ENCODE data around the gene PTGFR. TPM values are rescaled to one million over a fixed set of nuclear protein-coding genes. Genes with fewer than 3 reads are reported as not detected.

Gene PTGFR
- total RNA-seq, 2 experiments from 2014 or later: not detected

GRCh38 chr1:78464449-78464891, 26.3 kb upstream of the PTGFR start:
- H3K9me3 ChIP-seq (ENCODE audit: low read length): no peaks in the 10 kb centered on the region
- POLR2A ChIA-PET: interaction anchor here (0.6 to 1.4 kb wide), 4 partner anchors 9 to 959 kb away, joined by 3 read pairs; no protein-coding TSS in a partner anchor
- no peaks in the 10 kb centered on the region for H3K9me2 ChIP-seq (ENCODE audit: insufficient read depth, low read length)
- H2AFZ ChIP-seq (ENCODE audit: low read length): no peak overlapping the region
- no peak for DNase-seq (ENCODE audit: low spot score)
- CTCF ChIA-PET (ENCODE audit: unreplicated experiment): no interaction called here
- no peak overlapping the region for H3K4me3 ChIP-seq (ENCODE audit: low read depth, low read length, poor library complexity, severe bottlenecking)
- H3K4me2 ChIP-seq (ENCODE audit: low read length): no peak overlapping the region
- H3K79me2 ChIP-seq (ENCODE audit: insufficient read depth, low read depth, low read length): no peaks in the 10 kb centered on the region
- TF ChIP-seq, protein P1, sequence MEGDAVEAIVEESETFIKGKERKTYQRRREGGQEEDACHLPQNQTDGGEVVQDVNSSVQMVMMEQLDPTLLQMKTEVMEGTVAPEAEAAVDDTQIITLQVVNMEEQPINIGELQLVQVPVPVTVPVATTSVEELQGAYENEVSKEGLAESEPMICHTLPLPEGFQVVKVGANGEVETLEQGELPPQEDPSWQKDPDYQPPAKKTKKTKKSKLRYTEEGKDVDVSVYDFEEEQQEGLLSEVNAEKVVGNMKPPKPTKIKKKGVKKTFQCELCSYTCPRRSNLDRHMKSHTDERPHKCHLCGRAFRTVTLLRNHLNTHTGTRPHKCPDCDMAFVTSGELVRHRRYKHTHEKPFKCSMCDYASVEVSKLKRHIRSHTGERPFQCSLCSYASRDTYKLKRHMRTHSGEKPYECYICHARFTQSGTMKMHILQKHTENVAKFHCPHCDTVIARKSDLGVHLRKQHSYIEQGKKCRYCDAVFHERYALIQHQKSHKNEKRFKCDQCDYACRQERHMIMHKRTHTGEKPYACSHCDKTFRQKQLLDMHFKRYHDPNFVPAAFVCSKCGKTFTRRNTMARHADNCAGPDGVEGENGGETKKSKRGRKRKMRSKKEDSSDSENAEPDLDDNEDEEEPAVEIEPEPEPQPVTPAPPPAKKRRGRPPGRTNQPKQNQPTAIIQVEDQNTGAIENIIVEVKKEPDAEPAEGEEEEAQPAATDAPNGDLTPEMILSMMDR (conservative IDR thresholded peaks at IDR 0.05; ENCODE audit: low read length): no peak
- TF ChIP-seq EZH2phosphoT487 (IDR thresholded peaks at IDR 0.05; ENCODE audit: borderline replicate concordance, low read depth, low read length): no peak
- no peaks in the 10 kb centered on the region for H4K20me1 ChIP-seq (ENCODE audit: insufficient read depth, low read length)
- no TSS peak for BruUV-seq (replicated peaks)
- H3K4me1 ChIP-seq (ENCODE audit: insufficient read depth, low read length, poor library complexity, severe bottlenecking): no peaks in the 10 kb centered on the region
- no peaks in the 10 kb centered on the region for H3K36me3 ChIP-seq (ENCODE audit: insufficient read depth, low read length)
- H3K27ac ChIP-seq (ENCODE audit: low read depth, low read length, poor library complexity, severe bottlenecking): no peak overlapping the region
- intact Hi-C loops (cut with micrococcal nuclease; ENCODE audit: unreplicated experiment): no loop called here

DNA sequence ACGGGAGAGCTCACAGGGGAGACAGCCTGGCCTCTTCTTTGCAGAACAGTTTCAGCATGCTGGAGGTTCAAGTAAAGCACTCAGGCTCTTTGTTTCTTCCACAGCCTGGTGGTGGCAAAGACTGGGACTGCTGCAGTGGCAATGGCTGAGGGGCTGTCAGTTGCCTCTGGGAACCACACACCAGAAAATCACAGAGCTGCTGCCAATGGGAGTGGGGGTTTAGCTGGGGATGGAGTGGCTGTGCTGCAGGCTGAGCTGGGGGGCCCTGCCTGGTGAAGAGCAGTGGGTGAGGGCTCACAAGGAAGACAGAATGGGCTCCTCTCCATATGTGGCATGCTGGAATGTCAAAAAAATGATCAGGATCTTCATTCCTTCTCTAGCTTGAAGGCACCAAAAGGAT, 25.6 kb upstream of the PTGFR start:
- no peak overlapping the region for H3K27ac ChIP-seq (ENCODE audit: low read depth, low read length, poor library complexity, severe bottlenecking)
- no peak for DNase-seq (ENCODE audit: low spot score)
- BruUV-seq (replicated peaks): no TSS peak

DNA sequence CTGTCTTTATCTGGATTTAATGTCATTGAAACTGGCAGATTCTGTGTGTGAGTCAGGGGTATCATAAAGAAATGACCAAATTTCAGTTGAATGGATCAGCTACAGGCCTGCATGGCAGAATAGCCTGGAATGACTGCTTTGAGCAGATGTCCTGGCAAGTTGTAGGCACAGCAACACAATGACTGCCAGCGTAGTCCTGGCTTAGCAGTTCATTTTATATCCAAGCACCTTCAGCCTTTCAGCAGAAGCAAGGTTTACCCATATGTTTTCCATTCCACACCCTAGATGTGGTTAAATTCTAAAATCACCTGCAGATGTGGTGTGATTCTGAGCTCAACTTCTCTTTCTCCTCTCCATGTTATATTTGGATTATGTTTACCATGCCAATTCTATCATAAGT, 22.3 kb upstream of the PTGFR start:
- no peaks in the 10 kb centered on the region for H3K4me1 ChIP-seq (ENCODE audit: insufficient read depth, low read length, poor library complexity, severe bottlenecking)
- no peak for DNase-seq (ENCODE audit: low spot score)
- H3K4me2 ChIP-seq (ENCODE audit: low read length): no peak overlapping the region
- TF ChIP-seq, protein P1 (conservative IDR thresholded peaks at IDR 0.05; ENCODE audit: low read length): no peak
- TF ChIP-seq EZH2phosphoT487 (IDR thresholded peaks at IDR 0.05; ENCODE audit: borderline replicate concordance, low read depth, low read length): no peak
- intact Hi-C loops (cut with micrococcal nuclease; ENCODE audit: unreplicated experiment): no loop called here
- ChIA-PET CTCF (ENCODE audit: unreplicated experiment) (no interaction called here), POLR2A (interaction anchor here (1.8 kb wide), 1 partner anchor 10 kb away, joined by 5 read pairs; no protein-coding TSS in a partner anchor)
- H3K79me2 ChIP-seq (ENCODE audit: insufficient read depth, low read depth, low read length): no peaks in the 10 kb centered on the region
- H3K9me2 ChIP-seq (ENCODE audit: insufficient read depth, low read length): no peaks in the 10 kb centered on the region
- no peaks in the 10 kb centered on the region for H3K9me3 ChIP-seq (ENCODE audit: low read length)
- no peak overlapping the region for H2AFZ ChIP-seq (ENCODE audit: low read length)
- H4K20me1 ChIP-seq (ENCODE audit: insufficient read depth, low read length): no peaks in the 10 kb centered on the region
- no peak overlapping the region for H3K27ac ChIP-seq (ENCODE audit: low read depth, low read length, poor library complexity, severe bottlenecking)
- no peak overlapping the region for H3K4me3 ChIP-seq (ENCODE audit: low read depth, low read length, poor library complexity, severe bottlenecking)
- no TSS peak for BruUV-seq (replicated peaks)
- H3K36me3 ChIP-seq (ENCODE audit: insufficient read depth, low read length): no peaks in the 10 kb centered on the region

More for the DNA sequence above, 25.6 kb upstream of the PTGFR start:
- Histone ChIP-seq H3K36me3 (ENCODE audit: insufficient read depth, low read length) (no peaks in the 10 kb centered on the region), H3K4me3 (ENCODE audit: low read depth, low read length, poor library complexity, severe bottlenecking) (no peak overlapping the region), H3K9me2 (ENCODE audit: insufficient read depth, low read length) (no peaks in the 10 kb centered on the region), H3K4me2 (ENCODE audit: low read length) (no peak overlapping the region), H3K9me3 (ENCODE audit: low read length) (no peaks in the 10 kb centered on the region), H3K4me1 (ENCODE audit: insufficient read depth, low read length, poor library complexity, severe bottlenecking) (no peaks in the 10 kb centered on the region), H2AFZ (ENCODE audit: low read length) (no peak overlapping the region), H3K79me2 (ENCODE audit: insufficient read depth, low read depth, low read length) (no peaks in the 10 kb centered on the region), H4K20me1 (ENCODE audit: insufficient read depth, low read length) (no peaks in the 10 kb centered on the region)
- intact Hi-C loops (cut with micrococcal nuclease; ENCODE audit: unreplicated experiment): no loop called here
- ChIA-PET CTCF (ENCODE audit: unreplicated experiment) (no interaction called here), POLR2A (interaction anchor here (0.6 to 1.4 kb wide), 3 partner anchors 8 to 959 kb away, joined by 3 read pairs; no protein-coding TSS in a partner anchor)
- TF ChIP-seq, protein P1 (conservative IDR thresholded peaks at IDR 0.05; ENCODE audit: low read length): no peak
- no peak for TF ChIP-seq EZH2phosphoT487 (IDR thresholded peaks at IDR 0.05; ENCODE audit: borderline replicate concordance, low read depth, low read length)

All from OCI-LY7 (cell line).